ENCODE measurements around the gene SMARCD2.

GRCh38 chr17:63832014-63832413 is 10.5 kb downstream of the SMARCD2 start:
- TF ChIP-seq, protein P1, sequence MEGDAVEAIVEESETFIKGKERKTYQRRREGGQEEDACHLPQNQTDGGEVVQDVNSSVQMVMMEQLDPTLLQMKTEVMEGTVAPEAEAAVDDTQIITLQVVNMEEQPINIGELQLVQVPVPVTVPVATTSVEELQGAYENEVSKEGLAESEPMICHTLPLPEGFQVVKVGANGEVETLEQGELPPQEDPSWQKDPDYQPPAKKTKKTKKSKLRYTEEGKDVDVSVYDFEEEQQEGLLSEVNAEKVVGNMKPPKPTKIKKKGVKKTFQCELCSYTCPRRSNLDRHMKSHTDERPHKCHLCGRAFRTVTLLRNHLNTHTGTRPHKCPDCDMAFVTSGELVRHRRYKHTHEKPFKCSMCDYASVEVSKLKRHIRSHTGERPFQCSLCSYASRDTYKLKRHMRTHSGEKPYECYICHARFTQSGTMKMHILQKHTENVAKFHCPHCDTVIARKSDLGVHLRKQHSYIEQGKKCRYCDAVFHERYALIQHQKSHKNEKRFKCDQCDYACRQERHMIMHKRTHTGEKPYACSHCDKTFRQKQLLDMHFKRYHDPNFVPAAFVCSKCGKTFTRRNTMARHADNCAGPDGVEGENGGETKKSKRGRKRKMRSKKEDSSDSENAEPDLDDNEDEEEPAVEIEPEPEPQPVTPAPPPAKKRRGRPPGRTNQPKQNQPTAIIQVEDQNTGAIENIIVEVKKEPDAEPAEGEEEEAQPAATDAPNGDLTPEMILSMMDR (IDR thresholded peaks at IDR 0.05; ENCODE audit: low read length) = no peak
- TF ChIP-seq EZH2phosphoT487 (IDR thresholded peaks at IDR 0.05; ENCODE audit: low read length) (no peak), EZH2 (optimal IDR thresholded peaks at IDR 0.05; ENCODE audit: low read depth, low read length) (no peak)
